HEK293T (cell line): ENCODE results near the gene ZFPM1.

Experiments used
- CTCF ChIA-PET: fragments of 350-600 bp; formaldehyde crosslinking; extraction: SDS; loops from one replicate; lab custom pipeline; 2021; ENCODE audit warnings: antibody characterized with exemption, inconsistent platforms; lab: Yijun Ruan, JAX
- POLR2A ChIA-PET: fragments of 350-600 bp; formaldehyde crosslinking; extraction: SDS; loops from one replicate; lab custom pipeline; 2020; ENCODE audit warnings: antibody characterized with exemption, inconsistent platforms; lab: Yijun Ruan, JAX
- DNase-seq: peaks from one replicate; pipeline ENCODE4 v3.0.0; 2012; ENCODE audit warnings: mixed read lengths; ENCODE audit errors: extremely low spot score
- ARNT ChIP-seq: fragments of 450-650 bp; IDR thresholded peaks from 2 replicates; pipeline ENCODE4 v1.6.1; 2017; ENCODE audit warnings: mild to moderate bottlenecking
- BHLHE40 ChIP-seq: fragments of 450-650 bp; IDR thresholded peaks from 2 replicates; pipeline ENCODE4 v1.6.1; 2016; ENCODE audit warnings: mild to moderate bottlenecking, moderate library complexity, borderline replicate concordance
- CTBP1 ChIP-seq: fragments of 450-650 bp; IDR thresholded peaks from 2 replicates; pipeline ENCODE4 v1.6.1; 2016; ENCODE audit warnings: borderline replicate concordance
- ELF4 ChIP-seq: fragments of 450-650 bp; IDR thresholded peaks from 2 replicates; pipeline ENCODE4 v1.6.1; 2017; ENCODE audit warnings: antibody characterized with exemption
- FOXA1 ChIP-seq: fragments of 450-650 bp; IDR thresholded peaks from 2 replicates; pipeline ENCODE4 v1.6.1; 2016; ENCODE audit warnings: mild to moderate bottlenecking
- FOXK2 ChIP-seq: fragments of 450-650 bp; IDR thresholded peaks from 2 replicates; pipeline ENCODE4 v1.6.1; 2016; ENCODE audit warnings: mild to moderate bottlenecking
- FOXM1 ChIP-seq: fragments of 450-650 bp; IDR thresholded peaks from 2 replicates; pipeline ENCODE4 v1.6.1; 2017; ENCODE audit warnings: mild to moderate bottlenecking, borderline replicate concordance
- HDGF ChIP-seq: fragments of 450-650 bp; IDR thresholded peaks from 2 replicates; pipeline ENCODE4 v1.6.1; 2017; ENCODE audit warnings: antibody characterized with exemption, borderline replicate concordance
- L3MBTL2 ChIP-seq: fragments of 450-650 bp; conservative IDR thresholded peaks from 2 replicates; pipeline ENCODE4 v1.6.1; 2016; ENCODE audit warnings: mild to moderate bottlenecking
- LEF1 ChIP-seq: fragments of 450-650 bp; IDR thresholded peaks from 2 replicates; pipeline ENCODE4 v1.6.1; 2017; ENCODE audit warnings: mild to moderate bottlenecking, borderline replicate concordance
- NFRKB ChIP-seq: fragments of 450-650 bp; IDR thresholded peaks from 2 replicates; pipeline ENCODE4 v1.6.1; 2016; ENCODE audit warnings: mild to moderate bottlenecking, moderate library complexity
- SP1 ChIP-seq: fragments of 450-650 bp; IDR thresholded peaks from 2 replicates; pipeline ENCODE4 v1.6.1; 2017
- SUZ12 ChIP-seq: fragments of 450-650 bp; IDR thresholded peaks from 2 replicates; pipeline ENCODE4 v1.6.1; 2016; ENCODE audit warnings: mild to moderate bottlenecking
- TARDBP ChIP-seq: fragments of 450-650 bp; IDR thresholded peaks from 2 replicates; pipeline ENCODE4 v1.6.1; 2016
- ZNF384 ChIP-seq: fragments of 450-650 bp; IDR thresholded peaks from 2 replicates; pipeline ENCODE4 v1.6.1; 2016
- TF ChIP-seq, protein P1 (sequence below): fragments of 450-650 bp; IDR thresholded peaks from 2 replicates; pipeline ENCODE4 v1.6.1; 2016

ZFPM1 gene

DNA sequence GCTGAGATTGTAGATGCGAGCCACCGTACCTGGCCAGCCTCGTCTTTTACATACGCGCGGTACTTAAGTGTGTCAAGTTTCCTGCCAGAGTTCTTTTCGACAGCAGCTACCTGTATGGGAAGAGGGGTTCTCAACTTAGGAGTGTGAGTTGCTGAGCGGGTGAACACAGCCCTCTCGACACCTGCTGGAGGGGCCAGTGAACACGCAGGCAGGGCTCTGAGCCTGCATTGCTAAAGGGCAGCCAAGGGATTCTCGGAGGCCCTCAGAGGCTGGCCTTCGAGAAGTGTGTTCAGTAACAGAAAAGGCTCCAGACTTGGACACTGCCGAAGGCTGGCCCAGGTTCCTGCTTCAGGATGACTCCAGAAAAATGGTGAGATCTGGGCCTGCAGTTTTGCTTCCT, 123.2 kb downstream of the ZFPM1 start:
- TF ChIP-seq, protein P1, sequence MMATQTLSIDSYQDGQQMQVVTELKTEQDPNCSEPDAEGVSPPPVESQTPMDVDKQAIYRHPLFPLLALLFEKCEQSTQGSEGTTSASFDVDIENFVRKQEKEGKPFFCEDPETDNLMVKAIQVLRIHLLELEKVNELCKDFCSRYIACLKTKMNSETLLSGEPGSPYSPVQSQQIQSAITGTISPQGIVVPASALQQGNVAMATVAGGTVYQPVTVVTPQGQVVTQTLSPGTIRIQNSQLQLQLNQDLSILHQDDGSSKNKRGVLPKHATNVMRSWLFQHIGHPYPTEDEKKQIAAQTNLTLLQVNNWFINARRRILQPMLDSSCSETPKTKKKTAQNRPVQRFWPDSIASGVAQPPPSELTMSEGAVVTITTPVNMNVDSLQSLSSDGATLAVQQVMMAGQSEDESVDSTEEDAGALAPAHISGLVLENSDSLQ, result no peak
- TF ChIP-seq CTBP1, result no peak
- TF ChIP-seq FOXA1, result no peak
- no peak for TF ChIP-seq TARDBP
- TF ChIP-seq FOXK2, result no peak
- no peak for TF ChIP-seq ARNT
- no peak for TF ChIP-seq HDGF
- TF ChIP-seq NFRKB, result no peak
- TF ChIP-seq SP1, result no peak
- no peak for TF ChIP-seq L3MBTL2
- no peak for TF ChIP-seq FOXM1
- TF ChIP-seq SUZ12, result no peak
- no peak for TF ChIP-seq ZNF384
- no peak for TF ChIP-seq BHLHE40
- ChIA-PET POLR2A (no interaction called here), CTCF (no interaction called here)
- DNase-seq, result no peak

DNA sequence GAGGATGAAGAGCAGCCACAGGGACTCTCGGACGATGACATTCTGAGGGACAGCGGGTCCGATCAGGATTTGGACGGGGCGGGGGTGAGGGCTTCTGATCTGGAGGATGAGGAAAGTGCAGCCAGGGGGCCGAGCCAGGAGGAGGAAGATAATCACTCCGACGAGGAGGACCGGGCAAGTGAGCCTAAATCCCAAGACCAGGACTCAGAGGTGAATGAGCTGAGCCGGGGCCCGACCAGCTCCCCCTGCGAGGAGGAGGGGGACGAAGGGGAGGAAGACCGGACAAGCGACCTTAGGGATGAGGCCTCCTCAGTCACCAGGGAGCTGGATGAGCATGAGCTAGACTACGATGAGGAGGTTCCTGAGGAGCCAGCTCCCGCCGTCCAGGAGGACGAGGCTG, 124.1 kb downstream of the ZFPM1 start:
- ChIA-PET CTCF (no interaction called here), POLR2A (no interaction called here)
- TF ChIP-seq SP1 (no peak), HDGF (no peak), SUZ12 (no peak), NFRKB (no peak), ZNF384 (no peak), CTBP1 (no peak), L3MBTL2 (no peak), FOXK2 (no peak), ARNT (no peak), FOXA1 (no peak), LEF1 (no peak), TARDBP (no peak), ELF4 (no peak)
- TF ChIP-seq, protein P1, result no peak
- no peak for DNase-seq

DNA sequence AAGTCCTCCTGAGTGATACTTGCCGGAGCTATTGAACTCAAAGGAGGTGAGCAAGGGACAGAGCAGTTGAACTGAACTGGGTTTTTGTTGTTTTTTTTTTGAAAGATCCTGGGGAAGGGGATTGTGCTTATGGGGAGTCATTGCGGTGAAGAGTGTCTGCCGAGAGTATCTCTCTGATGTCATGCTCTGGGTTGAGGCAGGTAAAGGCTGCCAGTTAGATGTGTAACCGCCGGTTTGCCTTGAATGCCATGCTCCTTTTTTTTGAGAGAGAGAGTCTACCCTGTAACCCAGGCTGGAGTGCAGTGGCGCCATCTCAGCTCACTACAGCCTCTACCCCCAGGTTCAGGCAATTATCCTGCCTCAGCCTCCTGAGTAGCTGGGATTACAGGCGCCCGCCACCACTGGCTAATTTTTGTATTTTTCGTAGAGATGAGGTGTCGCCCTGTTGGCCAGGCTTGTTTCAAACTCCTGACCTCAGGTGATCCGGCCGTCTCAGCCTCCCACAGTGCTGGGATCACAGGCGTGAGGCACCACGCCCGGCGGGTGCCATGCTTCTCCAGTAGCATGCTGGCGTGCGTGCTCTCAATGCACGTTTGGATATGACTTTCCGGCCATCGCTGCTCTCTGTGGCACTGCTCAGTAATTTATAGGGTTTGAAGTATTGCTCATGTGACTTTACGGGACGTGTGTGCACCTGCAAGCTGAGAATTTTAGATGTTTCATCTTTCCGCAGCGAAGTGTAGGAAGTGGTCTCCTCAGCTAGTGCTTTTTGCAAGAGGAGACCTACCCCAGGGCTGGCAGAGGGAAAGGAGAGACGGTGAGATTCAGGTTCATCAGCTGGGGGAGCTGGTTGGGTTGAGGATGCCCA, 125.6 kb downstream of the ZFPM1 start:
- TF ChIP-seq SUZ12, result no peak
- no peak for TF ChIP-seq FOXM1
- ChIA-PET CTCF (interaction anchor here (0.5 kb wide), 1 partner anchor 577 kb away, joined by 3 read pairs; no protein-coding TSS in a partner anchor), POLR2A (interaction anchor here (1.4 kb wide), 1 partner anchor 9 kb away, joined by 4 read pairs; the partner anchor contains the start of gene ZC3H18)
- no peak for DNase-seq

DNA sequence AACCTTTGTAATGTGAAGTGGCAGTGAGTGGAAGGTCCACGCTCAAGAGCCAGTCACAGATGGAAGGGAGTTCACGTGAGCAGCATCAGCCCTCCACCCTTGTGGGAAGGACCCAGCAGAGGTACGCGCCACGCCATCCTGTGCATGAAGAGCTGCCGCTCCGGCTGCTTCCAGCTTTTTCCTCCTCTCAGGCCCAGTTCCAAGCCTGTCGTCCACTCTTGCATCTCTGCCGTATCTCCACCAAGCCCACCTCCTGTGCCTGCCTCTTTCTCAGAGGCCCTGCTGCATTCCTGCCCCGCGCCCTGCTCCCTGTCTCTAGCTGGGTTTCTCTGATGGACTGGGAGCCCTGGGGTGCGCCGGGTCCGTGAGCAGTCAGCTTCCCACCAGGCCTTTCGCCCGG, 127.3 kb downstream of the ZFPM1 start:
- TF ChIP-seq ARNT (no peak), FOXK2 (no peak), TARDBP (no peak), FOXM1 (no peak), SP1 (no peak), NFRKB (no peak), ZNF384 (no peak), BHLHE40 (no peak), CTBP1 (no peak), ELF4 (no peak), LEF1 (no peak), L3MBTL2 (no peak), FOXA1 (no peak), SUZ12 (no peak), HDGF (no peak)
- TF ChIP-seq, protein P1, result no peak
- POLR2A ChIA-PET, result no interaction called here
- DNase-seq, result no peak
- CTCF ChIA-PET, result no interaction called here

DNA sequence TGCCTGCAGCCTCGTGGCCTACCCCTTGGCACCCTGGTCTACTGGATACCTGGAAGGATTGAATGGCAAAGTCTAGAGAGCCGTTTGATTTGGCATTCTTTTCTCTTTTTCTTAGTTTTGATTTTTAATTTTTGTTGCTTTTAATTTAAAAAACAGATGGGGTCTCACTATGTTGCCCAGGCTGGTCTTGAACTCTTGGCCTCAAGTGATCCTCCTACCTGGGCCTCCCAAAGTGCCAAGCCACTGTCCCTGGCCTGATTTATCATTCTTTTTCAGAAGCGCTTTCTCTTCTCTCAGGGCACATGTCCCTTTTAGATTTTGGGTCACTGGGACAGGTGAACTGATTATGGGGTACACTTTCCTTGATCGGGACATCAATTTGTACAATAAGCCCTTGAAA, 128.0 kb downstream of the ZFPM1 start:
- no peak for DNase-seq
- ChIA-PET CTCF (no interaction called here), POLR2A (interaction anchor here (1.9 kb wide), 1 partner anchor 11 kb away, joined by 10 read pairs; the partner anchor contains the start of gene ZC3H18)
- TF ChIP-seq ARNT (no peak), ZNF384 (no peak), BHLHE40 (no peak), NFRKB (no peak), FOXM1 (no peak), FOXK2 (no peak), CTBP1 (no peak), SUZ12 (no peak), SP1 (no peak), FOXA1 (no peak)
- TF ChIP-seq, protein P1, result no peak
